K562 (cell line): ENCODE measurements around the gene SIK3. TPM values are rescaled to one million over a fixed set of nuclear protein-coding genes. Genes with fewer than 3 reads are reported as not detected.
A peak's percentile ranks its signal among the peaks of the same experiment; 100 is the strongest.

Experiments
- ATAC-seq: fragments of 200-7000 bp; cut with Tn5 transposase; 3 replicates; pipeline ENCODE4 v1.9.1; 2020; ENCODE audit warnings: moderate library complexity
- BruUV-seq: library from RNA; stranded (reverse); fragments of 400-500 nt; replicated peaks from 2 replicates; lab custom pipeline; 2021; lab: Mats Ljungman, UMichigan
- CTCF ChIA-PET: fragments of 300-600 bp; formaldehyde crosslinking; extraction: SDS; loops from one replicate; lab custom pipeline; 2021; ENCODE audit warnings: low intra/inter-chr PET ratio; lab: Yijun Ruan, JAX
- POLR2A ChIA-PET: fragments of 300-600, 350-650 bp; sonication (Branson Sonifier 250); formaldehyde crosslinking; extraction: SDS; loops from one replicate; lab custom pipeline; 2021; ENCODE audit warnings: antibody characterized with exemption, inconsistent platforms; lab: Yijun Ruan, JAX
- DNase-seq, 4 experiments: peaks; one replicate each; pipeline versions ENCODE4 v3.0.0 to v3.0.0-alpha.2; 2011 to 2018; ENCODE audit warnings: low spot score in 3 of 4, mixed read lengths in 3 of 4; ENCODE audit errors: extremely low read depth in 1 of 4
- FAIRE-seq: peaks from 2 replicates; lab custom pipeline; 2011; peaks lifted over from hg19 to GRCh38; lab: Jason Lieb, UNC
- H2AFZ ChIP-seq: 2 replicates; pipeline ENCODE4 v1.6.0; 2011; ENCODE audit warnings: low read depth, low read length, control low read depth, inconsistent platforms
- H3K27ac ChIP-seq: fragments of 200-600 bp; 3 replicates; pipeline ENCODE4 v1.8.0; 2011; ENCODE audit warnings: low read depth, mild to moderate bottlenecking, control low read depth, inconsistent platforms, low read length, moderate library complexity, mixed read lengths; ENCODE audit errors: extremely low read depth
- H3K27me3 ChIP-seq, 2 experiments: fragments of 300-600 bp in 1 of 2; 2 replicates in 1 of 2; 3 replicates in 1 of 2; pipeline versions ENCODE4 v1.6.0 to v1.8.0; 2011; ENCODE audit warnings: inconsistent platforms in 2 of 2, low read length in 2 of 2, mild to moderate bottlenecking in 1 of 2, mixed read lengths in 1 of 2, moderate library complexity in 1 of 2; ENCODE audit not compliant: control insufficient read depth in 2 of 2, insufficient read depth in 2 of 2
- H3K36me3 ChIP-seq: fragments of 300-600 bp; 3 replicates; pipeline ENCODE4 v1.8.0; 2011; ENCODE audit warnings: mild to moderate bottlenecking, low read length, inconsistent platforms; ENCODE audit not compliant: control insufficient read depth, insufficient read depth
- H3K4me1 ChIP-seq, 2 experiments: fragments of 200-600 bp in 1 of 2; replicated peaks in 1 of 2; 2 replicates in 1 of 2; 3 replicates in 1 of 2; pipeline versions ENCODE4 v1.5.1 to v1.8.0; 2011; ENCODE audit warnings: inconsistent platforms in 2 of 2, low read length in 2 of 2, mild to moderate bottlenecking in 1 of 2, mixed read lengths in 1 of 2, moderate library complexity in 1 of 2; ENCODE audit not compliant: control insufficient read depth in 2 of 2, insufficient read depth in 2 of 2
- H3K4me2 ChIP-seq: 2 replicates; pipeline ENCODE4 v1.6.1; 2011; ENCODE audit warnings: low read length, control low read depth, inconsistent platforms, mixed read lengths; ENCODE audit not compliant: insufficient read depth
- H3K4me3 ChIP-seq: fragments of 200-600 bp; sonication (generic), shearing (Covaris generic); 2 replicates; pipeline ENCODE4 v1.5.1; 2016; ENCODE audit warnings: control low read depth, inconsistent platforms
- H3K79me2 ChIP-seq: fragments of 200-600 bp; 3 replicates; pipeline ENCODE4 v1.8.0; 2011; ENCODE audit warnings: low read length, inconsistent platforms; ENCODE audit not compliant: control insufficient read depth, insufficient read depth
- H3K9ac ChIP-seq, 2 experiments: 2 replicates each; pipeline versions ENCODE4 v1.6.0 to v1.6.1; 2011; ENCODE audit warnings: low read depth in 2 of 2, low read length in 2 of 2, control low read depth in 1 of 2, inconsistent platforms in 1 of 2, mild to moderate bottlenecking in 1 of 2, mixed read lengths in 1 of 2; ENCODE audit not compliant: insufficient read depth in 1 of 2
- H3K9me1 ChIP-seq: one replicate; pipeline ENCODE4 v1.6.0; 2011; ENCODE audit warnings: inconsistent platforms, mild to moderate bottlenecking, low read length, moderate library complexity; ENCODE audit not compliant: control insufficient read depth, insufficient read depth
- H3K9me3 ChIP-seq: replicated peaks from 2 replicates; pipeline ENCODE4 v1.5.1; 2011; ENCODE audit warnings: low read depth, low read length, inconsistent platforms; ENCODE audit not compliant: control insufficient read depth, insufficient read depth
- H4K20me1 ChIP-seq: replicated peaks from 2 replicates; pipeline ENCODE4 v1.6.1; 2011; ENCODE audit warnings: low read length, inconsistent platforms, mixed read lengths; ENCODE audit not compliant: control insufficient read depth, insufficient read depth
- ETV5 ChIP-seq: sonication (generic); formaldehyde crosslinking; IDR thresholded peaks from 2 replicates; pipeline ENCODE4 v1.4.0; 2020; ENCODE audit warnings: low read depth, mild to moderate bottlenecking, missing genetic modification reagents
- HCFC1 ChIP-seq: IDR thresholded peaks from 2 replicates; pipeline ENCODE4 v1.6.1; 2012; ENCODE audit warnings: low read depth, low read length, improper control_type of control experiment
- RAD51 ChIP-seq: fragments of 450-650 bp; IDR thresholded peaks from 2 replicates; pipeline ENCODE4 v1.7.1; 2016; ENCODE audit warnings: low read depth, mild to moderate bottlenecking, borderline replicate concordance
- USF1 ChIP-seq: sonication (generic); formaldehyde crosslinking; IDR thresholded peaks from 2 replicates; pipeline ENCODE4 v1.9.0; 2022; ENCODE audit warnings: mild to moderate bottlenecking, missing genetic modification reagents
- USF2 ChIP-seq: sonication (generic); formaldehyde crosslinking; IDR thresholded peaks from 2 replicates; pipeline ENCODE4 v1.5.0; 2020; ENCODE audit warnings: missing genetic modification reagents
- ZNF143 ChIP-seq: sonication (generic); formaldehyde crosslinking; IDR thresholded peaks from 2 replicates; pipeline ENCODE4 v1.9.0; 2022; ENCODE audit warnings: mild to moderate bottlenecking, missing genetic modification reagents
- WGBS: fragments of 100-300 bp; shearing (Covaris generic); methylation state at CpG from one replicate; pipeline ENCODE4 v1.1.6; 2016; ENCODE audit warnings: low coverage, mixed read lengths; ENCODE audit not compliant: insufficient coverage; ENCODE audit errors: missing lambda C conversion rate; 5-methylcytosine and 5-hydroxymethylcytosine counted together
- in situ Hi-C: fragments of 300-500 bp; cut with MboI; formaldehyde crosslinking; loops from 4 replicates; pipeline ENCODE4 v1.15.0; 2018; ENCODE audit warnings: inconsistent platforms, mixed read lengths
- intact Hi-C: fragments of 100-400 bp; cut with micrococcal nuclease; formaldehyde crosslinking; loops from 2 replicates; pipeline ENCODE4 v1.14.2; 2022
- polyA plus RNA-seq, 8 experiments: library from polyadenylated mRNA; depleted of rRNA in 4 of 8; stranded (reverse) in 5 of 8; unstranded in 3 of 8; fragments of >200 nt; fragmentation: Nextera tagmentation in 2 of 8; fragmentation: Illumina TruSeq in 1 of 8; extraction: Ambion mirVana in 2 of 8; extraction: Trizol in 1 of 8; gene quantifications; 2 replicates each; pipeline versions ENCODE4 v1.2.1 to v1.2.3, GENCODE V29; 2011 to 2014; ENCODE audit warnings: inconsistent platforms in 1 of 8, missing spikeins in 1 of 8
- small RNA-seq: library from RNA; depleted of rRNA; stranded (forward); fragments of <200 nt; gene quantifications from one replicate; pipeline ENCODE3, GENCODE V24; 2014
- total RNA-seq, 7 experiments: library from RNA; depleted of rRNA in 6 of 7; stranded (reverse); fragments of >200 nt in 6 of 7; fragmentation: Illumina TruSeq in 2 of 7; extraction: Trizol in 2 of 7; gene quantifications; 2 replicates each; pipeline versions ENCODE4 v1.2.1 to v1.2.3, GENCODE V29; 2011 to 2021; ENCODE audit warnings: low replicate concordance in 1 of 7

The SIK3 gene
- total and polyA plus RNA-seq, 9 of the 15 experiments (the other 6 are each of a cell fraction or from before 2014, with no cell fraction given), result 1.6 to 21.6 (median 8.0) TPM

GRCh38 chr11:116793772-116794097 lies 304.5 kb downstream of the SIK3 start:
- peaks cover 14 to 27% of the 10 kb centered on the region in 2 experiments for H3K4me1 ChIP-seq
- no peaks in the 10 kb centered on the region for H3K9me3 ChIP-seq
- H2AFZ ChIP-seq, result peak overlapping the region; percentile 93
- peak; percentile 66 for FAIRE-seq
- intact Hi-C loops, result loop anchor here (5.0 kb wide), 1 partner anchor 434 kb away; no protein-coding TSS in a partner anchor
- no TSS peak for BruUV-seq
- in situ Hi-C loops, result no loop called here
- TF ChIP-seq USF1 (peak; percentile 86), ETV5 (CRISPR knock-in tag) (no peak), ZNF143 (CRISPR knock-in tag) (no peak), RAD51 (peak; percentile 74), USF2 (CRISPR knock-in tag) (peak; percentile 86), HCFC1 (peak; percentile 68)
- no peak overlapping the region for H3K9ac ChIP-seq
- H3K4me3 ChIP-seq, result no peak overlapping the region
- 88% methylated on average over 1 of the region's 1 CpG for WGBS
- H3K9me1 ChIP-seq, result no peaks in the 10 kb centered on the region
- no peak overlapping the region; the same call in 1 of the 2 replicates for H3K4me2 ChIP-seq
- no peaks in the 10 kb centered on the region for H3K79me2 ChIP-seq
- no peaks in the 10 kb centered on the region for H3K36me3 ChIP-seq
- no peaks in the 10 kb centered on the region for H3K27me3 ChIP-seq
- peak; percentile 62 for ATAC-seq
- H3K27ac ChIP-seq, result no peak overlapping the region
- ChIA-PET CTCF (no interaction called here), POLR2A (interaction anchor here (0.6 to 1.5 kb wide), 2 partner anchors 11 to 1637 kb away, joined by 3 read pairs; no protein-coding TSS in a partner anchor)
- no peaks in the 10 kb centered on the region for H4K20me1 ChIP-seq
- DNase-seq, result peak in 1 of 4 experiments; percentile 36

Small RNA genes within 50 kb of the gene (small RNA-seq; reads per million reads assigned to genes)
- gene AP000936.3, result not detected
- gene RNY4P6, result 1.5 reads per million, percentile 73 among the genes with 10 or more reads in this experiment

Other genes with a start within 250 kb of the SIK3 start
Only the 7 nearest of the 8 such genes appear.
- gene PAFAH1B2, start 45.9 kb upstream of the SIK3 start, total RNA-seq (2014; rRNA removed), result 61.0 and 64.9 TPM in 2 replicates
- 94.7 and 109 TPM in 2 replicates for gene PAFAH1B2, start 45.9 kb upstream of the SIK3 start, total RNA-seq (2014; rRNA removed; fragmentation: Illumina TruSeq; extraction: Trizol)
- gene PAFAH1B2, start 45.9 kb upstream of the SIK3 start, total RNA-seq (2015; rRNA removed; fragmentation: Illumina TruSeq; extraction: Trizol), result 70.4 and 74.2 TPM in 2 replicates
- 82.3 and 90.2 TPM in 2 replicates for gene PAFAH1B2, start 45.9 kb upstream of the SIK3 start, total RNA-seq (2021)
- gene PAFAH1B2, start 45.9 kb upstream of the SIK3 start, polyA plus RNA-seq (2011; rRNA removed), result 43.3 and 55.3 TPM in 2 replicates
- gene PAFAH1B2, start 45.9 kb upstream of the SIK3 start, polyA plus RNA-seq (2014; fragmentation: Illumina TruSeq; extraction: Trizol), result 38.0 and 39.3 TPM in 2 replicates
- 10 to 100 TPM; 27.8 to 81.6 TPM for gene PAFAH1B2, start 45.9 kb upstream of the SIK3 start, polyA plus RNA-seq (2014; fragmentation: Nextera tagmentation; extraction: Ambion mirVana)
- 34.5 and 36.4 TPM in 2 replicates for gene PAFAH1B2, start 45.9 kb upstream of the SIK3 start, polyA plus RNA-seq (2014; rRNA removed)
- 5.9 and 7.1 TPM in 2 replicates for gene SIDT2, start 80.3 kb upstream of the SIK3 start, total RNA-seq (2014; rRNA removed)
- 4.4 and 6.5 TPM in 2 replicates for gene SIDT2, start 80.3 kb upstream of the SIK3 start, total RNA-seq (2014; rRNA removed; fragmentation: Illumina TruSeq; extraction: Trizol)
- 6.1 and 7.0 TPM in 2 replicates for gene SIDT2, start 80.3 kb upstream of the SIK3 start, total RNA-seq (2015; rRNA removed; fragmentation: Illumina TruSeq; extraction: Trizol)
- 17.7 and 20.2 TPM in 2 replicates for gene SIDT2, start 80.3 kb upstream of the SIK3 start, total RNA-seq (2021)
- gene SIDT2, start 80.3 kb upstream of the SIK3 start, polyA plus RNA-seq (2011; rRNA removed), result 11.5 and 21.7 TPM in 2 replicates
- 14.4 and 15.6 TPM in 2 replicates for gene SIDT2, start 80.3 kb upstream of the SIK3 start, polyA plus RNA-seq (2014; fragmentation: Illumina TruSeq; extraction: Trizol)
- 1 to 10 TPM; 2.4 to 3.6 TPM for gene SIDT2, start 80.3 kb upstream of the SIK3 start, polyA plus RNA-seq (2014; fragmentation: Nextera tagmentation; extraction: Ambion mirVana)
- 14.1 and 22.2 TPM in 2 replicates for gene SIDT2, start 80.3 kb upstream of the SIK3 start, polyA plus RNA-seq (2014; rRNA removed)
- gene TAGLN, start 100.9 kb upstream of the SIK3 start, total RNA-seq (2014; rRNA removed), result 0.95 and 1.3 TPM in 2 replicates
- 1.1 and 1.4 TPM in 2 replicates for gene TAGLN, start 100.9 kb upstream of the SIK3 start, total RNA-seq (2014; rRNA removed; fragmentation: Illumina TruSeq; extraction: Trizol)
- gene TAGLN, start 100.9 kb upstream of the SIK3 start, total RNA-seq (2015; rRNA removed; fragmentation: Illumina TruSeq; extraction: Trizol), result 0.87 and 1.2 TPM in 2 replicates
- gene TAGLN, start 100.9 kb upstream of the SIK3 start, total RNA-seq (2021), result 3.5 and 3.6 TPM in 2 replicates
- gene TAGLN, start 100.9 kb upstream of the SIK3 start, polyA plus RNA-seq (2011; rRNA removed), result 3.0 and 3.1 TPM in 2 replicates
- 2.4 and 2.8 TPM in 2 replicates for gene TAGLN, start 100.9 kb upstream of the SIK3 start, polyA plus RNA-seq (2014; fragmentation: Illumina TruSeq; extraction: Trizol)
- under 1 TPM; 0.21 to 0.56 TPM for gene TAGLN, start 100.9 kb upstream of the SIK3 start, polyA plus RNA-seq (2014; fragmentation: Nextera tagmentation; extraction: Ambion mirVana)
- gene TAGLN, start 100.9 kb upstream of the SIK3 start, polyA plus RNA-seq (2014; rRNA removed), result 3.2 and 4.9 TPM in 2 replicates
- gene PCSK7, start 133.6 kb upstream of the SIK3 start, total RNA-seq (2014; rRNA removed), result 15.2 and 20.8 TPM in 2 replicates
- 15.2 and 15.6 TPM in 2 replicates for gene PCSK7, start 133.6 kb upstream of the SIK3 start, total RNA-seq (2014; rRNA removed; fragmentation: Illumina TruSeq; extraction: Trizol)
- gene PCSK7, start 133.6 kb upstream of the SIK3 start, total RNA-seq (2015; rRNA removed; fragmentation: Illumina TruSeq; extraction: Trizol), result 16.7 and 18.2 TPM in 2 replicates
- 29.2 and 30.4 TPM in 2 replicates for gene PCSK7, start 133.6 kb upstream of the SIK3 start, total RNA-seq (2021)
- gene PCSK7, start 133.6 kb upstream of the SIK3 start, polyA plus RNA-seq (2011; rRNA removed), result 14.9 and 15.6 TPM in 2 replicates
- gene PCSK7, start 133.6 kb upstream of the SIK3 start, polyA plus RNA-seq (2014; fragmentation: Illumina TruSeq; extraction: Trizol), result 19.9 and 22.1 TPM in 2 replicates
- 1 to 10 TPM; 3.1 to 3.9 TPM for gene PCSK7, start 133.6 kb upstream of the SIK3 start, polyA plus RNA-seq (2014; fragmentation: Nextera tagmentation; extraction: Ambion mirVana)
- gene PCSK7, start 133.6 kb upstream of the SIK3 start, polyA plus RNA-seq (2014; rRNA removed), result 25.3 and 27.7 TPM in 2 replicates
- 6.6 and 10.1 TPM in 2 replicates for gene RNF214, start 134.2 kb upstream of the SIK3 start, total RNA-seq (2014; rRNA removed)
- 11.9 and 13.5 TPM in 2 replicates for gene RNF214, start 134.2 kb upstream of the SIK3 start, total RNA-seq (2014; rRNA removed; fragmentation: Illumina TruSeq; extraction: Trizol)
- gene RNF214, start 134.2 kb upstream of the SIK3 start, total RNA-seq (2015; rRNA removed; fragmentation: Illumina TruSeq; extraction: Trizol), result 9.5 and 10.2 TPM in 2 replicates
- 22.3 and 24.8 TPM in 2 replicates for gene RNF214, start 134.2 kb upstream of the SIK3 start, total RNA-seq (2021)
- gene RNF214, start 134.2 kb upstream of the SIK3 start, polyA plus RNA-seq (2011; rRNA removed), result 12.6 and 18.0 TPM in 2 replicates
- 20.2 and 22.7 TPM in 2 replicates for gene RNF214, start 134.2 kb upstream of the SIK3 start, polyA plus RNA-seq (2014; fragmentation: Illumina TruSeq; extraction: Trizol)
- 1 to 10 TPM; 6.6 to 7.4 TPM for gene RNF214, start 134.2 kb upstream of the SIK3 start, polyA plus RNA-seq (2014; fragmentation: Nextera tagmentation; extraction: Ambion mirVana)
- gene RNF214, start 134.2 kb upstream of the SIK3 start, polyA plus RNA-seq (2014; rRNA removed), result 11.6 and 12.1 TPM in 2 replicates
- gene BACE1-AS, start 192.9 kb upstream of the SIK3 start, total RNA-seq (2014; rRNA removed), result 3.1 and 3.8 TPM in 2 replicates
- 2.9 and 3.9 TPM in 2 replicates for gene BACE1-AS, start 192.9 kb upstream of the SIK3 start, total RNA-seq (2014; rRNA removed; fragmentation: Illumina TruSeq; extraction: Trizol)
- 3.0 TPM in 2 replicates for gene BACE1-AS, start 192.9 kb upstream of the SIK3 start, total RNA-seq (2015; rRNA removed; fragmentation: Illumina TruSeq; extraction: Trizol)
- gene BACE1-AS, start 192.9 kb upstream of the SIK3 start, total RNA-seq (2021), result 4.7 and 5.9 TPM in 2 replicates
- gene BACE1-AS, start 192.9 kb upstream of the SIK3 start, polyA plus RNA-seq (2011; rRNA removed), result 3.7 and 5.3 TPM in 2 replicates
- 4.5 and 4.8 TPM in 2 replicates for gene BACE1-AS, start 192.9 kb upstream of the SIK3 start, polyA plus RNA-seq (2014; fragmentation: Illumina TruSeq; extraction: Trizol)
- gene BACE1-AS, start 192.9 kb upstream of the SIK3 start, polyA plus RNA-seq (2014; fragmentation: Nextera tagmentation; extraction: Ambion mirVana), result 1 to 10 TPM; 3.2 to 8.2 TPM
- 2.2 and 3.8 TPM in 2 replicates for gene BACE1-AS, start 192.9 kb upstream of the SIK3 start, polyA plus RNA-seq (2014; rRNA removed)
- not detected in 2 replicates for gene BACE1, start 217.8 kb upstream of the SIK3 start, total RNA-seq (2014; rRNA removed)
- gene BACE1, start 217.8 kb upstream of the SIK3 start, total RNA-seq (2014; rRNA removed; fragmentation: Illumina TruSeq; extraction: Trizol), result not detected in 2 replicates
- not detected in 2 replicates for gene BACE1, start 217.8 kb upstream of the SIK3 start, total RNA-seq (2015; rRNA removed; fragmentation: Illumina TruSeq; extraction: Trizol)
- gene BACE1, start 217.8 kb upstream of the SIK3 start, total RNA-seq (2021), result 0.18 and 0.29 TPM in 2 replicates
- 0.01 and 0.09 TPM in 2 replicates for gene BACE1, start 217.8 kb upstream of the SIK3 start, polyA plus RNA-seq (2011; rRNA removed)
- gene BACE1, start 217.8 kb upstream of the SIK3 start, polyA plus RNA-seq (2014; fragmentation: Illumina TruSeq; extraction: Trizol), result not detected in 2 replicates
- under 1 TPM; 0.14 to 0.25 TPM for gene BACE1, start 217.8 kb upstream of the SIK3 start, polyA plus RNA-seq (2014; fragmentation: Nextera tagmentation; extraction: Ambion mirVana)
- not detected in 2 replicates for gene BACE1, start 217.8 kb upstream of the SIK3 start, polyA plus RNA-seq (2014; rRNA removed)